KOPT-K1 (cell line): Measurements from ENCODE around the gene GNB3.

Experiments
- H3K27ac ChIP-seq: fragments of 200-600 bp; sonication (generic); 2 replicates; pipeline ENCODE4 v1.5.1; 2016; ENCODE audit warnings: antibody characterized with exemption, mild to moderate bottlenecking, low read depth, low read length; ENCODE audit not compliant: poor library complexity, severe bottlenecking
- H3K36me3 ChIP-seq: fragments of 200-600 bp; sonication (generic); 2 replicates; pipeline ENCODE4 v1.5.1; 2017; ENCODE audit warnings: antibody characterized with exemption, mild to moderate bottlenecking, low read length, moderate library complexity; ENCODE audit not compliant: insufficient read depth
- H3K9me3 ChIP-seq: fragments of 200-600 bp; sonication (generic); 2 replicates; pipeline ENCODE4 v1.5.1; 2017; ENCODE audit warnings: antibody characterized with exemption, low read length, mild to moderate bottlenecking; ENCODE audit not compliant: insufficient read depth, poor library complexity, severe bottlenecking

GNB3 gene

DNA sequence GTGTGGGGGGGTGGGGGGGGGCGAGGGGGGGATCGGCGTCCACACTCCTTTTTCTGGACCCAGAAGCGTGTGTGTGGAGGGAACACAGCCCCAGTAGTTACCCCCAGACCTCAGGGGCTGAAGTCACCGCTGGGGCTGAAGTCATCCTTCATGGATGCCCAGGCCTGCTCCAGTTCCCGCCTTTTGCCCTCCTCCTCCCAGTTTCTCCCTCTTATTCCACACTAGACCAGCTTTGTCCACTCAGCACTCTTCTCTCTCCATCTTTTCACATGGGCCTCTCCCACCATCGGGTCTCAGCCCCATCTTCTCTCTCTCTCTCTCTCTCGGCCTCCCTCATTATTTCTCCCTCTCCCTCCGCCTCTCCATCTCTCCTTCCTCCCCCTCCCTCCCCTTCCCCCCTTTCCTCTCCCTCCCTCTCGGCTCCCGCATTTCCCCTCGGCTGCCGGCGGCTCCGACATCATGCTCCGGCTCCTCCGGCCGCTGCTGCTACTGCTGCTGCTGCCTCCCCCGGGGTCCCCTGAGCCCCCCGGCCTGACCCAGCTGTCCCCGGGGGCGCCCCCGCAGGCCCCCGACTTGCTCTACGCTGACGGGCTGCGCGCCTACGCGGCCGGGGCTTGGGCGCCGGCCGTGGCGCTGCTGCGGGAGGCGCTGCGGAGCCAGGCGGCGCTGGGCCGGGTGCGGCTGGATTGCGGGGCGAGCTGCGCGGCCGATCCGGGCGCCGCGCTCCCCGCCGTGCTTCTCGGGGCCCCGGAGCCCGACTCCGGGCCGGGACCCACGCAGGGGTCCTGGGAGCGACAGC lies 12.5 kb upstream of the GNB3 start, which contains the start of gene P3H3:
Gene P3H3, plus strand, starts transcription at position 426 of the 799 bp plus-strand sequence. Its CDS starts 34 bp downstream, at position 460.
- no peaks in the 10 kb centered on the region for H3K9me3 ChIP-seq
- no peaks in the 10 kb centered on the region for H3K36me3 ChIP-seq
- H3K27ac ChIP-seq: no peak within 1 kb of the TSS

DNA sequence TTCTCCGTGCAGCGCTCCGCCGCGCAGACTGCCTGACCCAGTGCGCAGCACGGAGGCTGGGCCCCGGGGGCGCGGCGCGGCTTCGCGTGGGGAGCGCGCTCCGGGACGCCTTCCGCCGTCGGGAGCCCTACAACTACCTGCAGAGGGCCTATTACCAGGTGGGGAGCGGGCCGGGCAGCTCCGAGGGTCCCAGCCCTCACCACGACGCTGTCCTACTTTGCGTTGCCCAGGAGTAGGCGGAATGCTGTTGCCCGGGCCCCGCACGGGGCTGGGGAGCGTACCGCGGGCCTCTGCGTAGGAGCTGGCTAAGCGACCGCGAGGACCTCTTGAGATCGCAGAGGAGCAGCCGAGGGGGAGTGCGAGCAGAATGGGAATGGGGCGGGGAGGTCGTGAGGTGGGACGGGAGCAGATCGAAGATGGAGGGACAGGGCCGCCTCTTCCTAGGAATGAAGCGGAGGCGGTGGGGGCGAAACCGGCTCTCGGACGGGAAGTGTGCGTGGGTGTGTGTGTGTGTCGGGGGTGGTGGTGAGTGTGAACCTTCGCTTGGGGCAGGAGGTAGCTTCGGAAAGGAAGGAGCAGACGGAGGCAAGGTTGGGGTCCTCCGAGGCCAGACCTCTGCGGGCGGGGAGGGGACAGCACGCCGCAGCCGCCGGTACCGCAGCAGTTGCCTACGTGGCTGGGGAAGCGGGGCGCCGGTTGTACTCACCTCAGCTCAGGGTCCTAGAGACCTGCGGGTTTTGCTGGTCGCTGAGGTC lies 11.8 kb upstream of the GNB3 start:
- Histone ChIP-seq H3K27ac (no peak overlapping the region), H3K36me3 (no peaks in the 10 kb centered on the region), H3K9me3 (no peaks in the 10 kb centered on the region)

DNA sequence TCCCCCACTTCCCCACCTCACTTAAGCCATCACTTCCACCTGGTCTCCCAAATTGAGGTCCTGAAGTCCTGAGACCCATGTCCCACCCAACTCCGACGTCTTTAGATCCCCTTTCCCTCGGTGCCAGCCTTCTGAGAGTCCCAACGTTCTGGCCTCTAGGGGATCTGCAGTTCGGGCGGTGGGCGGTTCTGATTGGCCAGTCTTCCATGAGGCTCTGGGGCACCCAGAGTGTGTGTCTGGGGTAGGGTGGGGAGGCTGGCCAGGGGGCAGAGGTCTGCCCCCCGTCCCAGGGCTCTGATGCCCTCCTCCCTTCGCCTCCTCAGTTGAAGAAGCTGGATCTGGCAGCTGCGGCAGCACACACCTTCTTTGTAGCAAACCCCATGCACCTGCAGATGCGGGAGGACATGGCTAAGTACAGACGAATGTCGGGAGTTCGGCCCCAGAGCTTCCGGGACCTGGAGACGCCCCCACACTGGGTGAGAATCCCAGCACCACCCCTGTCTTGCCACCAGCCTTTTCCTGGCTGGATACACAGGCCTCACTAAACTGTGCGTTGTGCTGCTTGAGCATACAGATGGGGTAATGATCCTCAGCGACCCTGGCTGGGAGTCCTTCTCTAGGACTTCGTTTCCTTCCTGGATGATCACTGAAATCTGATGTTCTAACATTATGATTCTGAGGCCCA lies 11.0 kb upstream of the GNB3 start:
- Histone ChIP-seq H3K36me3 (no peaks in the 10 kb centered on the region), H3K27ac (no peak overlapping the region), H3K9me3 (no peaks in the 10 kb centered on the region)

DNA sequence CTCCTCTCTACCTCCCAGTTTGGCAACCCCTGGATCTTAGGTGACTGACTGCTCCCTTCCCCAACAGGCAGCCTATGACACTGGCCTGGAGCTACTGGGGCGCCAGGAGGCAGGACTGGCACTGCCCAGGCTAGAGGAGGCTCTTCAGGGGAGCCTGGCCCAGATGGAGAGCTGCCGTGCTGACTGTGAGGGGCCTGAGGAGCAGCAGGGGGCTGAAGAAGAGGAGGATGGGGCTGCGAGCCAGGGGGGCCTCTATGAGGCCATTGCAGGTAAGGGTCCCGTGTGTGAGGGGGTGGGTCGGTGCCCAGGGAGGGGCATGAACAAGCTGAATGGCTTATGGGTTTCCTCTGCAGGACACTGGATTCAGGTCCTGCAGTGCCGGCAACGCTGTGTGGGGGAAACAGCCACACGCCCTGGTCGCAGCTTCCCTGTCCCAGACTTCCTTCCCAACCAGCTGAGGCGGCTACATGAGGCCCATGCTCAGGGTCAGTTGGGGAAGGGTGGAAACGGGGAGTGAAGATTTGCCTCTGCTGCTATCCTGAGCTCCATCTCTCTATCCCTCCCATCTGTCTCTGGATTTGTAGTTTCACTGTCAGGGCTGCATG lies 10.3 kb upstream of the GNB3 start:
- no peaks in the 10 kb centered on the region for H3K9me3 ChIP-seq
- no peak overlapping the region for H3K27ac ChIP-seq
- no peaks in the 10 kb centered on the region for H3K36me3 ChIP-seq

DNA sequence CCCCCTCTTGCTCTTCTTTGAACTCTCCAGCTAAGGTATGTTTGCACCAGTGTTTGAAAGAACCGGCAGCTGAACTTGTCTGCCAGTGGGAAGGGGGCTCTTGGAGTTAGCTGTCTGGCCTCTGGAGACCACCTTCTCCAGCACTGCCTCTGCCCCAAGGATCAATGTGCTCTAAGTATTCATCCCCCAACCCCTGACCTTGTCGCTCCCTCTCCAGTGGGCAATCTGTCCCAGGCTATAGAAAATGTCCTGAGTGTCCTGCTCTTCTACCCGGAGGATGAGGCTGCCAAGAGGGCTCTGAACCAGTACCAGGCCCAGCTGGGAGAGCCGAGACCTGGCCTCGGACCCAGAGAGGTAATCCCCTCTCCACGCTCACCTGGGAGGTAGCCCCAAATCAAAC lies 9.7 kb upstream of the GNB3 start:
- no peak overlapping the region for H3K27ac ChIP-seq

DNA sequence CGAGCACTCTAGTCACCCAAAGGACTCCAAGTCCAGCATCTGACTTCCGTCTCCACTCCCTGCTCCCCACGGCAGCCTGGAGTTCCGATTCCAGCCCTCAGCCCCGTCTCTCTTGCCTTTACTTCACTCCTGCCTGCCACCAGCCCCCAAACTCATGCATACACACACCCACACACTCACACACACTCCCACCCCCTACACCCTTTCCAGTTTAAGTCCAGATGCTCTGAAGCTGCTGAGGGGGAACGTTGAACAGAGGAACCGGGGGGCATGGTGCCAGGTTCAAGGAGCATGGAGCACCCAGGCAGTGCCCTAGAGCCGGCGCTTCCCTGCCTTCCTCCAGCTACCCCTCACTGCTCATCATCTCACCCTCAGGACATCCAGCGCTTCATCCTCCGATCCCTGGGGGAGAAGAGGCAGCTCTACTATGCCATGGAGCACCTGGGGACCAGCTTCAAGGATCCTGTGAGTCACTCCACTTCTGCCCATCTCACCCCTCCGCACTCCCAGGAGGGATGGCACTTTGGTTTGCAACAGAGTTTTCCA lies 9.2 kb upstream of the GNB3 start:
- no peaks in the 10 kb centered on the region for H3K36me3 ChIP-seq
- no peaks in the 10 kb centered on the region for H3K9me3 ChIP-seq
- no peak overlapping the region for H3K27ac ChIP-seq

More for the DNA sequence above, 9.7 kb upstream of the GNB3 start:
- no peaks in the 10 kb centered on the region for H3K9me3 ChIP-seq
- no peaks in the 10 kb centered on the region for H3K36me3 ChIP-seq

DNA sequence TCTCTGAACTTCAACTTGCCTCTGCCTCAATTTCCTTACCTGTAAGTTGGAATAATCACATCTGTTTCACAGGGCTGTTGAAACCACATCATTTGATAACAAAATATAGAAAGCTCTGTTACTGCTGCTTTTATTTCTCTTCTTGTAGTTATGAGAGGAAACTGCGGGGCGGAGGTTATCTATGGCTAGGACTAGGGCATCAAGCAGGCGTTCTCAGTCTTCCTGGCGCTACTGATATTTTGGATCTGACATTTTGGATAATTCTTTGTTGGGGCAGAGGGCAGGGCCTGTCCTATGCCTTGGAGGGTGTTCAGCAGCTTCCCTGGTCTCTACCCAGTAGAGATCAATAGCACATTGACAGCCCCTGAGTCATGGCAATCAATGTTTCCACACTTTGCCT lies 8.6 kb upstream of the GNB3 start:
- Histone ChIP-seq H3K27ac (no peak overlapping the region), H3K9me3 (no peaks in the 10 kb centered on the region), H3K36me3 (no peaks in the 10 kb centered on the region)

DNA sequence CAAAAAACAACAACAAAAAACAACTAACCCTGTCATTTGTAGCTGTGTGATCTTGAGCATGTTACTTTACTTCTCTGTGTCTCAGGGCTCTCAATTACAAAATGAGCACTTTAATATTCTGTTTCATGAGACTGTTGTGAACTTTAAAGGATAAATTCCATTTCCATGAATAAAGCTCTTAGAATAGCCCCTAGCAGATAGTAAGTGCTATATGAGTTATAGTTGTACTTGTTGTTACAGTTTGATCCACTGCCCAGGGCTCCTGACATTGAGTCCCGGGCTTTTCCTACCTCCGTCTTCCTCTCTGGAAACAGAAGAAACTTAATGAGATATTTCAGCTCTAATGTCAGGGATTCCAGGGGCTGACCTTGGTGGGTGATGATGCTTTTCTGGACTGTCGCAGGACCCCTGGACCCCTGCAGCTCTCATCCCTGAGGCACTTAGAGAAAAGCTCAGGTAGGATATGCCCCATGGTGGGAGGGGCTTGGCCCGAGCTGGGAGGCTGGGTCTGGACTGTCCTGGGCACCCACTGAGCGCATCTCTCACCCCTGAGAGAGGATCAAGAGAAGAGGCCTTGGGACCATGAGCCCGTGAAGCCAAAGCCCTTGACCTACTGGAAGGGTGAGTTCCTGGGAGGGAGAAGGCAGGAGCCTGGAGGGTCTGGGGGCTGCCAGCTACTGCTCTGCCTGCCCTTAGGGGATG lies 7.4 kb upstream of the GNB3 start:
- Histone ChIP-seq H3K9me3 (no peaks in the 10 kb centered on the region), H3K36me3 (no peaks in the 10 kb centered on the region), H3K27ac (no peak overlapping the region)

DNA sequence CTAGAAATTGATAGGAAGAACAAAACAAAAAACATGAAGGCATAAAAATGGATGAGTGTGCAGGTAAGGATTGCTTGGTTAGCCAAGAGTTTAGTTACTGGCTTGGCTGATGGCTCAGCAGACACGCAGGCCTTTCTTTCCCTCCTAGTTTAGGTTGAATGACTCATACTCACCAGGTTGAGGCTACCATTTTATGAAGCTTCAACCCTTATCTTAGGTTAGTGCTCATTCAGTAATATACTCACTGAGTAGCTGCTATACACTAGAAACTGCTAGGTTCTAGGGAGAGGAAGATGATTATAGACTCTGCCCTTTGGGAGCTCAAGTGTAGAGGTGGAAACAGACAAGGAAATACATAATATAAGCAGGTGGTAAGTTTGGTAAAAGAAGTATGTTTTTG lies 6.5 kb upstream of the GNB3 start:
- Histone ChIP-seq H3K36me3 (no peaks in the 10 kb centered on the region), H3K27ac (no peak overlapping the region)

DNA sequence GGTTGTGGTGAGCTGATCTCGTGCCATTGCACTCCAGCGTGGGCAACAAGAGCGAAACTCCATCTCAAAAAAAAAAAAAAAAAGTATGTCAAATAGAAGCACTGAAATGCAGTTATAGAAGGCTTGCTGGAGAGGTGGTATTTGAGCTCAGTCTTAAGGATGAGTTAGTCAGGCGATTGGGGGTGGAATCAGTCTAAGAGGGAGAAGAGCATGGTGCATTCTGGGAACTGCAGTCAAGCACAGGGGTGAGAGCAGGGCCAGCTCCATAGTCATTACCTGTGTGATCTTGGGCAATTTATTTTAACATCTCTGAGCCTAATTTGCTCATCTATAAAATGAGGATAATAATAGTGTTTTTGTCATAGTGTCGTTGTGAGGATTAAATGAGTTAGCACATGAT lies 5.9 kb upstream of the GNB3 start:
- no peaks in the 10 kb centered on the region for H3K36me3 ChIP-seq
- H3K9me3 ChIP-seq: no peaks in the 10 kb centered on the region
- H3K27ac ChIP-seq: no peak overlapping the region

More for the DNA sequence above, 6.5 kb upstream of the GNB3 start:
- no peaks in the 10 kb centered on the region for H3K9me3 ChIP-seq

DNA sequence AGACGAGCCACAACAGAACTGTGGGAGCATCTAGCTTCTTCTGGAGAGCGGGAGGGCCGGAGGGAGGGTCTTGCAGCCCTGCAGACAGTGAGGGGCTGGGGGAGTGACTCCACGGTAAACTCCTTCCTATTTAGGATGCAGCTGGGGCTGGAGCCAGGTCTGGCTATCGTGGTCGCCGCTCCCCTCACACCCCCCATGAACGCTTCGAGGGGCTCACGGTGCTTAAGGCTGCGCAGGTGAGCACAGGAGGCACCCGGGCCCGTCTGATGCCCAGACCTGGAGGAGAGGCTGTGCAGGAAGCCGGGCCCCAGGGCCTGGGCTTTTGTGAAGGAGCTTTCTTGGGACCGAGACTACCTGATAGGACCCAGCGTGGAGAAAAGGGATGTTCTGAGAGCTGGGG lies 3.9 kb upstream of the GNB3 start:
- H3K36me3 ChIP-seq: no peaks in the 10 kb centered on the region
- no peak overlapping the region for H3K27ac ChIP-seq
- H3K9me3 ChIP-seq: no peaks in the 10 kb centered on the region

DNA sequence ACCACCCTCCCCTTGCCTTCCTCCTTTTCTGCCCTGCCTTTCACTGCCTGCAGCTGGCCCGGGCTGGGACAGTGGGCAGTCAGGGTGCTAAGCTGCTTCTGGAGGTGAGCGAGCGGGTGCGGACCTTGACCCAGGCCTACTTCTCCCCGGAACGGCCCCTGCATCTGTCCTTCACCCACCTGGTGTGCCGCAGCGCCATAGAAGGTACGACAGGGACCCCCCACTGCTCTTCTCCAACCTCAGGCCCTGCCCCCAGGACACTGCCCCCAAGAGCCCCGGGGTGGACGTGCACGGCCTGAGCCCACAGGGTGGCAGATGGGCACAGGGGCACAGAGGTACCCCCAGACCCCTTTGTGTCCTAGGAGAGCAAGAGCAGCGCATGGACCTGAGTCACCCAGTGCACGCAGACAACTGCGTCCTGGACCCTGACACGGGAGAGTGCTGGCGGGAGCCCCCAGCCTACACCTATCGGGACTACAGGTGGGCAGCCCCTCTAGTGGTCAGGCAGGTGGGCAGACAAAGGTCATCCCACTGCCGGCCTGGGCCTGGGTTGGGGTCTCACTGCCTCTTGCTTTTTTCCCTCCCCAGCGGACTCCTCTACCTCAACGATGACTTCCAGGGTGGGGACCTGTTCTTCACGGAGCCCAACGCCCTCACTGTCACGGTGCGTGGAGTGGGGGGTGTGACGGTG lies 3.2 kb upstream of the GNB3 start:
- Histone ChIP-seq H3K9me3 (no peaks in the 10 kb centered on the region), H3K36me3 (no peaks in the 10 kb centered on the region), H3K27ac (no peak overlapping the region)

DNA sequence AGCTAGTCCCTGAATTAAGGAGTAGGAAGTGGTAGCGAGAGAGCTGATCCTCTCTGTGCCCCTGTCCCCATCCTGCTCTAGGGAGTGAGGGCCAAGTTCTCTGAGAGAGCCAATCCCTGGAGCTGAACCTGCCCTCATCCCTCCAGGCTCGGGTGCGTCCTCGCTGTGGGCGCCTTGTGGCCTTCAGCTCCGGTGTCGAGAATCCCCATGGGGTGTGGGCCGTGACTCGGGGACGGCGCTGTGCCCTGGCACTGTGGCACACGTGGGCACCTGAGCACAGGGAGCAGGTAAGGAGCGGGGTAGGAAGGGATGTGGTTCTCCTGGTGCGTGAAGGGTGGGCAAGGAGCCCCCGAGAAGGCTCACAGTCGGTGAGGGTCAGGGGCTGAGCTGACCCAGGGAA lies 1.9 kb upstream of the GNB3 start:
- Histone ChIP-seq H3K36me3 (no peaks in the 10 kb centered on the region), H3K27ac (no peak overlapping the region), H3K9me3 (no peaks in the 10 kb centered on the region)
